ENCODE results near the gene RBM20. TPM values are rescaled to one million over a fixed set of nuclear protein-coding genes. Genes with fewer than 3 reads are reported as not detected.
A peak's percentile ranks its signal among the peaks of the same experiment; 100 is the strongest.

The RBM20 gene
- polyA plus RNA-seq, 4 donors: under 0.01 to 0.52 (median 0.36) TPM; not detected in 1

- Histone ChIP-seq H3K9me3 (ENCODE audit: control insufficient read depth in 2 of 2, insufficient read depth in 1 of 2, low read depth in 1 of 2, low read length in 1 of 2) (no peaks in the 10 kb centered on the region), H3K27ac (ENCODE audit: low read depth in 1 of 3, low read length in 2 of 3) (peak overlapping the region in 1 of 3 donors; percentile 11), H3K4me1 (ENCODE audit: control insufficient read depth in 3 of 3, insufficient read depth in 2 of 3, low read depth in 1 of 3, low read length in 2 of 3) (peaks cover 0 to 2% (median 0%) of the 10 kb centered on the region in 3 donors), H3K36me3 (ENCODE audit: control insufficient read depth in 3 of 3, insufficient read depth in 2 of 3, low read depth in 1 of 3, low read length in 3 of 3) (peaks cover 2 to 19% (median 16%) of the 10 kb centered on the region in 3 donors), H3K4me3 (ENCODE audit: low read depth in 1 of 3, low read length in 3 of 3) (no peak overlapping the region), H3K27me3 (ENCODE audit: control insufficient read depth in 3 of 3, insufficient read depth in 3 of 3, low read length in 3 of 3) (no peaks in the 10 kb centered on the region)
- FAIRE-seq (no peak), DNase-seq (no peak)
- 45 to 55% (median 51%) methylated on average over 5 of the region's 5 CpGs for WGBS, 3 donors
Measured at GRCh38 chr10:110885932-110886674, 242.0 kb downstream of the RBM20 start.

- peak overlapping the region in 1 of 3 donors; percentile 16 for H3K27ac ChIP-seq (ENCODE audit: low read depth in 1 of 3, low read length in 2 of 3)
- no peak overlapping the region for H3K4me3 ChIP-seq (ENCODE audit: low read depth in 1 of 3, low read length in 3 of 3)
- peaks cover 0 to 19% (median 15%) of the 10 kb centered on the region in 3 donors for H3K36me3 ChIP-seq (ENCODE audit: control insufficient read depth in 3 of 3, insufficient read depth in 2 of 3, low read depth in 1 of 3, low read length in 3 of 3)
- no peaks in the 10 kb centered on the region for H3K27me3 ChIP-seq (ENCODE audit: control insufficient read depth in 3 of 3, insufficient read depth in 3 of 3, low read length in 3 of 3)
- DNase-seq: no peak
- H3K4me1 ChIP-seq (ENCODE audit: control insufficient read depth in 3 of 3, insufficient read depth in 2 of 3, low read depth in 1 of 3, low read length in 2 of 3): peaks cover 0 to 2% (median 0%) of the 10 kb centered on the region in 3 donors
- no peak for FAIRE-seq
- 94 to 98% (median 97%) methylated on average over 1 of the region's 1 CpG for WGBS, 3 donors
- no peaks in the 10 kb centered on the region for H3K9me3 ChIP-seq (ENCODE audit: control insufficient read depth in 2 of 2, insufficient read depth in 1 of 2, low read depth in 1 of 2, low read length in 1 of 2)
Measured at GRCh38 chr10:110887560-110887959, 243.4 kb downstream of the RBM20 start.

Other genes with a start within 250 kb of the RBM20 start
- gene DUSP5, start 146.4 kb upstream of the RBM20 start, polyA plus RNA-seq: 10 to 100 TPM in 3 of 4 donors, 1 to 10 TPM in 1; 8.3 to 41.9 (median 24.0) TPM
- 10 to 100 TPM; 19.2 to 82.4 (median 22.2) TPM for gene SMC3, start 76.6 kb upstream of the RBM20 start, polyA plus RNA-seq
- 100 to 1,000 TPM; 111 to 346 (median 216) TPM for gene PDCD4, start 227.6 kb downstream of the RBM20 start, polyA plus RNA-seq